Thyroid gland (tissue), 4 donors: ENCODE results near the gene TMEM132D.

Source experiments
- POLR2A ChIP-seq, 2 donors: fragments of 450-650 bp; IDR thresholded peaks; one replicate each; pipeline ENCODE4 v1.6.1; 2017; ENCODE audit warnings: antibody characterized with exemption in 2 of 2, mild to moderate bottlenecking in 2 of 2, moderate library complexity in 1 of 2
- TF ChIP-seq, protein P1 (sequence below), 6 experiments: fragments of 200-600 bp in 3 of 6; fragments of 450-650 bp in 3 of 6; sonication (generic) in 3 of 6; IDR thresholded peaks; one replicate each; pipeline ENCODE4 v1.5.1; 2016 to 2019; ENCODE audit warnings: antibody characterized with exemption in 6 of 6, mild to moderate bottlenecking in 2 of 6, inconsistent platforms in 1 of 6, moderate library complexity in 1 of 6

DNA sequence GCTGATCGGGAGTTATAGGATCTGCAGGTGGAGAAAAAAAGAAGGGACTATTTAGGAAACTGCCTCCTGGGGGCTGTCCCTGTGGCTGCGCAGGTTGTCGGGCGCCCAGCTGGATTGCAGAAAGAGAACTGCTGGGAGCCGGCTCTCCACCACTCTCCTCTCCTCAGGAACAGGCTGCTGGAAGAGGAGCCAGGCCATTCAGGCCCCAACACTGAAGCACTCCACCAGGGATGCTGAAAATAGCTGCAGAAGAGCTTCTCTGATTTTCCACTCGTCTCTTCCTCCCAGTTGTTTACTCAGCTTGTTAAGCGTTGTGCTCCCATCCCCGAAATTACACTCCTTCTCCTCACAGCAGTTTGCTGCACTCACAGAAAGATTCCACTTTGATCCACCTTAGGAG, 703.2 kb downstream of the TMEM132D start:
- TF ChIP-seq POLR2A (IDR thresholded peaks at IDR 0.05), result no peak
- TF ChIP-seq, protein P1, sequence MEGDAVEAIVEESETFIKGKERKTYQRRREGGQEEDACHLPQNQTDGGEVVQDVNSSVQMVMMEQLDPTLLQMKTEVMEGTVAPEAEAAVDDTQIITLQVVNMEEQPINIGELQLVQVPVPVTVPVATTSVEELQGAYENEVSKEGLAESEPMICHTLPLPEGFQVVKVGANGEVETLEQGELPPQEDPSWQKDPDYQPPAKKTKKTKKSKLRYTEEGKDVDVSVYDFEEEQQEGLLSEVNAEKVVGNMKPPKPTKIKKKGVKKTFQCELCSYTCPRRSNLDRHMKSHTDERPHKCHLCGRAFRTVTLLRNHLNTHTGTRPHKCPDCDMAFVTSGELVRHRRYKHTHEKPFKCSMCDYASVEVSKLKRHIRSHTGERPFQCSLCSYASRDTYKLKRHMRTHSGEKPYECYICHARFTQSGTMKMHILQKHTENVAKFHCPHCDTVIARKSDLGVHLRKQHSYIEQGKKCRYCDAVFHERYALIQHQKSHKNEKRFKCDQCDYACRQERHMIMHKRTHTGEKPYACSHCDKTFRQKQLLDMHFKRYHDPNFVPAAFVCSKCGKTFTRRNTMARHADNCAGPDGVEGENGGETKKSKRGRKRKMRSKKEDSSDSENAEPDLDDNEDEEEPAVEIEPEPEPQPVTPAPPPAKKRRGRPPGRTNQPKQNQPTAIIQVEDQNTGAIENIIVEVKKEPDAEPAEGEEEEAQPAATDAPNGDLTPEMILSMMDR (IDR thresholded peaks at IDR 0.05), result no peak
